ENCODE measurements around the gene UBL3.

DNA sequence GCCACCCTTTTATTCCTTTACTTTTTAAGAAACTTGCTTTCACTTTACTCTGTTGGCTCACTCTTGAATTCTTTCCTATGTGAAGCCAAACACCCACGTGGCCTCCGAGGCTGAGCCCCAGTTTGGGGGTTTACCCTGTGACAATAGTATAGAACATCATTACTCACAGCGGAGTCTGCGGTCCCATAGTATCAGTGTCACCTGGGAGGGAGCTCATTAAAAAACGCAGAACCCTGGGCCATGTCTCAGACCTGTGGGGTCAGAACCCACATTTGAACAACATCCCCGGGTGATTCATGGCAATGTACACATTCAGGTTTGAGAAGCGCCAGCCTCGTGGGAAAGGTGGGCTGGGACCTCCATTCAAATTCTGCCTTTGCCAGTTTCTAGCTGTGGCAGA lies 36.0 kb upstream of the UBL3 start:
- no peak for TF ChIP-seq POLR2A (IDR thresholded peaks at IDR 0.05; ENCODE audit: low read depth, low read length)
- no peak for TF ChIP-seq POLR2AphosphoS5 (IDR thresholded peaks at IDR 0.05; ENCODE audit: low read depth, low read length)
- TF ChIP-seq TAF1 (IDR thresholded peaks at IDR 0.05; ENCODE audit: borderline replicate concordance, low read depth, low read length), result no peak
